ENCODE measurements around the gene LIN52.

LIN52 gene

DNA sequence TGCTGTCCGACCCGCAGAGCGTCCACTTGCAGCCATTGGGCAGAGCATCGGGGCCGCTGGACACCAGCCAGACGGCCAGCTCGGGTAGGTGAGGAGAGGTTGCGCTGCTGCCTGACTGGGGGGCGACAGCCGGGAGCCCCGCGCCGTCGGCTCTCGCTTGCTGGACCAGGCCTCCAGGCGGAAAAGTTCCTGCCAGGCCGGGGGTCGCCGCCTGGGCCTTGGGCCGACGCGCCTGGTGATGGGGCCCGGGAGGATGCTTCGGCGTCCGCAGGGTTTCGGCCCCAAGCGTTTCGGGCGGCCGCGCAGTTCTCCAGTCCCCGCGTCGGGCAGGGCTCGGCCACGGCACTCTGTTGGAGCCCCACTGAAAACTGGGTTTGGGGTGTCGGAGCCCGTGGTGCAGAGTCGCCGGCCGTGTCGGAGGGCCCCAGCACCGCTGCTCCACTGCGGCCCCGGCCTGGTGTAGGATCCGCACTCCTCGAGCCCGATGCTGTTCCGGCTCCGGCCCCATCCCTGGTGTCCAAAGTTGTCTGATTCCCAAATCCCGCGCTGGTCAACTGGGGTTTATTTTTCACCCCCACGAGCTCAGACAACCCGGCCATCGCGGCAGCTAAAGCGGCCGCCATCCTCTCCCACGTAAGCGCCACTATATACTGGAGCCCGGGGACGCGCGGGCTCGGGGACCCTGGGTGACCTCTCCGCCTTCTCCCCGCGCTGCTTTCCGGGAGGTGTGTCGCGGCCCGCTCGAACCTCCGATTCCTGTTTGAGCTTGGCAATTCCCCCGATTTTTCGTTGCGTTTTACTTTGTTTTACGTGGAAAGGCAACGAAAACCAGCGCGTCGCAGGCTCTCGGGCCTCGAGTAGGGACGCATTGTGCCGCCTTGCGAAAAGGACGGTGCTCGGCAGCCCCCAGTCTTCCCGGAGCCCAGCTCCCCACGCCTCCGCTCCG, 155.4 kb downstream of the LIN52 start:
- peak; percentile 58 for DNase-seq

DNA sequence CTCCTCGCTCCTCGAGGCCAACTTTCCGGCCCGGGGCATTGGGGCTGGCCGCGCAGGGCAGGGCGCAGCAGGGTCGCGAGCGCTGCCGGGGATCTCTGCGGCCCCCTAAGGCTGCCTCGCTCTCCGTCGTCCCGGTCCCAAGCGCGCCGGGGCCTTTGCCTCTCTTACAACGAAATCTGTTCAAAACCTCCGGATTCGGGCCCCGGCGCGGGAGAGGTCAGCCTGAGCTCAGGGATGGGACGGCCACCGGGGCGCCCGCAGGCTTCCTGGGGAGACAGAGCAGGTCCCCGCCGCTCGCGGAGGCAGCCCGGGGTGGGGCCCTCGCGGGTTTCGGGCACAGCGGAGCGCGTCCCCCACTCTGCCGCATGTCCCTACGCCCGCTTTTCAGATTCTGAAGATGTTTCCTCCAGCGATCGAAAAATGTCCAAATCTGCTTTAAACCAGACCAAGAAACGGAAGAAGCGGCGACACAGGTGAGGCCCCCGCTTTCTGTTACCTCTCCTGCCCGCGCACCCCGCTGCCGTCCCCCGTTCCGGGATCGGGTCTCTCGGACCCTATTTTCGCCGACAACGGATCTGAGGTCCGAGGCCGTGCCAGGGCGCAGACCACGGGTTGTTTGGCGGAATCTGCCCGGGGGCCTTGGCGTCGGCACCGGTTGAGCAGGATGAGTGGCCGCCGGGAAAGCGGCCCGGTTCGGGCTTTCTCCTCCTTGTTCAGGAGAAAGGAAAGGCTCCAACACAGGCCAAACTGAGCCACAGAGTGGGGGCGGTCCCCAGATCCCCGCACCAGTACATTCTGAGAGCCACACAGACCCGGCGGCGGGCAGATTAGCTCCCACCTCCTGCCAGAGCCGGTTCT, 156.3 kb downstream of the LIN52 start:
- peak; percentile 60 for DNase-seq

DNA sequence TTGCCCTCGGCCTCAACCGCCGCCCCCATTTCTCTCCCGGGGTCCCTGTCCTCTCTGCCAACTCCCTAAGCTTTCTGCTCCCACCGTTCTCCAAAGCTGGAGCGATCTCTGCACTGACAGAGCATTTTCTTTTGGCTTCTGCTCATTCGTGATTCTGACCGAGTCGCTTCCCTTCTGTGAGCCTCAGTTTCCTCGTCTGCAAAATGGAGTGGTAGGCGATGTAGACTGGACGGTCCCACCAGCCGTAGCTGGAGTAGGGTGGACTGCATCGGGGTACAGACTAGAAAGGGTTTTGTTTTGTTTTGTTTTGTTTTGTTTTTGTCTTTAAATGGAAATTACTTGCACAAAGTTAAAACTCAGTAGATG, 156.9 kb downstream of the LIN52 start:
- no peak for DNase-seq

DNA sequence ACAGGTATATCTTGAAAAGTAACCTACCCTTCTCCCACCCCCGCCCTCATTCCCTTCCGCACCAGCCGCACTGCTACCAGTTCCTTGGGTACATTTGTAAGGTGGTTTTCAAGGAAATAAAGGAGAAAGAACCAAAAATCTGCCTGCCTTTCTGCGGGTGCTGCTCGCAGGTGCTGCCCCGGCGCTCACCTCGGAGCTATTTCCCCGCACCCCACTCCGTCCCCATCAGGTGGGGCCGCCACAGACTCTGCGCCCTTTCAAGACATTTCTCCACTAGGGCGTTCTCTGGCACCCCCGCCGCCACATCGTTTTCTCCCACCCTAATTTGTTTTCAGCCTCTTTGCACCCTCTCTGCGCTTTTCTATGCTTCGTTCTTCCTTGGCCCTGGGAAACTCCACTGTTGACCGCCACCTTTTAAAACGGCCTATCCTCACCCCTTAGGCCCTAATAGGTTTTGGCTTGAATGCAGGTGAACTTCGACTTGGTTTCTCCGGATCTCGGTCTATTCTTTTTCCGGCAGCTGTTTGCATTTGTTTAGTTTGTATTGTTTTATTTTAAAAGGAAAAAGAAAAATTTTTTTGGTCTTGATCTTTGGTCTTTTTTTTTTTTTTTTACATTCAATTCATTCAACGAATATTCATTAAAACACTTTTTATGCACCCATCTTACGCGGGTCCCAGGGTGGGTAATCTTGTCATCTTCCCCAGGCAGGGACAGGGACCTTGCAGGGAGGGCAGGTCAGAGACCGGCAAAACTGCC, 157.4 kb downstream of the LIN52 start:
- DNase-seq: no peak

DNA sequence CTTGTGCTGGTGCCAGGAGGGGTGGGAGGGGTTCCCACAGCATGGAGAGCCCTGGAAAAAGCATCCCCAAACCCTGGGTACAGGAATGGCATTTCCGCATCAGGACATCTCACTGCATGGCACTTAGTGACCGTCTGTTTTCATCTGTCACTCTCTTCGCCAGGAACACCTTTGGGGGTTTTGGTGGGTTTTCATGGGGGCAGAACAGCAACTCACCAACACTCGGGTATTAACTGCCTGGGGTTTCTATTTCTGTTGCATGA, 158.0 kb downstream of the LIN52 start:
- DNase-seq: no peak

DNA sequence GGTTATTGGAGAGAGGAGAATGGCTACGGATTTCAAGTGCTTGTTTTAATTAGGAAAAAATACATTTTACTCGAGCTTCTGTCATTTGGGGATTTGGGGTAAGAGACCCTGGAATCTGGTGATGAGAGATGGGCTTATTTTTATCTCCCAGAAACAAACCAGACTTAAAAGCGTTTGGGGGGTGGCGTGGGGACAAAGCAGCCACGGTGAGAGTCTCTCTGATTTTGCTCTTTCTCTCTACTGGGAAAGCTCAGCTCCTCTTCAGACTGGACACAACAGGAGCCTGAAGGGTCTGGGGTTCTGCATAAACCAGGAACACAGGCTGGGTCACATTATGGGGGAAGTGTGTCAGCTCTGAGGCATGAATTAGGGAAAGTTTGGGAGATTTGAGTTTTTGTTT, 158.3 kb downstream of the LIN52 start:
- DNase-seq: no peak

DNA sequence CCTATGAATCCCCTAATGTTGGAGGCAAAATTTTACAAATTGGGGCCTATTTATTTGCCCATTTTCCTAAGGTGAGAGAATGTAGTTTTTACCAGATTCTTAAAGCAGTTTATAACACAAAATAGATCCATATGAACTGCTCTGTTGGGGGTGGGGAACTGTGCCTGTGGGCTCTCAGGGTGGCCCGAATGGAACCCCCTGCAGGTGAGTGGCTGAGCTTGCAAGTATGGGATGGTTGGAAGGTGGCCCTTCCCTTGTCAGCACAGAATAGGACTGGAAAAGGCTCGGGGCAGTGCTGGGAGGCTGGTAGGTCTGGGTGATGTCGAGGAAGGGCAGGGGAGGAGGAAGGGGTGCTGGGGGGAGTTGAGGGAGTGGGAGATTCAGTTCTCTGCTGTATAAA, 159.4 kb downstream of the LIN52 start:
- no peak for DNase-seq

DNA sequence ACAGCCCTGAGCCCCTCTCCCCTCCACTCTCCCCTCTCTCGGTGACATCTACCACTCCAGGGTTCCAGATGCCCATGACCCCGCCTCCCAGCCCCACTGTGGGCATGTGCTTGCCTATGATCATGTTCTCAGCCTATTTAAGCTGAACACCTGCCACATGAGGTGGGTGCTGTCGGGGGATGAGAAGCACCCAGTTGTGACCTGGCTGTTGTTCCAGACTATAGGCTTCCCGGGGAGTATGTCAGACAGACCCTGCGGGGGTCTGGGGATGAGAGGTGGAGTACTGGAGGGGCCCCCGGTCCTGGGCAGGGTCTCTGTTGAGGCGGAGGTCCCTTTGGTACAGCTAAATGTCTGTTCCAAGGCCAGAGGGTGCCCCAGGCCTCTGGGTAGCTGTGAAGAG, 160.5 kb downstream of the LIN52 start:
- DNase-seq: no peak

DNA sequence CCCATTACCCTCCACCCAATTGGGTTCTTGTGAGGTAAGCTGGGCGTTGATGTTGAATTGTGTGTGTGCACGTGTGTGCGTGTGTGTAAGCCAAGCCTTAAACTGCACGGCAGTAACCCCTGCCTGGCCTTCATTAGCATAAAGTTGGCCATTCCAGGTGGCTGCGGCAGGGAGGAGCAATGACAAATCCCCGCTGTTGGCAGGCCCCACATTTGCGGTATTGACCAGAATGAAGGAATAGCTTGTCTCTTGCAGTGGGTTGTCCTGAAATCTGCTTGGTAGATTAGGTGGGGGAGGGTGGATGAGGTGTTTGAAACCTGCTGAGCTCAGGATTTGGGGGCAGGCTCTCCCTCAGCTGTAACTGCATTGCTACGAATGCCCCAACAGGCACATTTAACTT, 161.8 kb downstream of the LIN52 start:
- no peak for DNase-seq

DNA sequence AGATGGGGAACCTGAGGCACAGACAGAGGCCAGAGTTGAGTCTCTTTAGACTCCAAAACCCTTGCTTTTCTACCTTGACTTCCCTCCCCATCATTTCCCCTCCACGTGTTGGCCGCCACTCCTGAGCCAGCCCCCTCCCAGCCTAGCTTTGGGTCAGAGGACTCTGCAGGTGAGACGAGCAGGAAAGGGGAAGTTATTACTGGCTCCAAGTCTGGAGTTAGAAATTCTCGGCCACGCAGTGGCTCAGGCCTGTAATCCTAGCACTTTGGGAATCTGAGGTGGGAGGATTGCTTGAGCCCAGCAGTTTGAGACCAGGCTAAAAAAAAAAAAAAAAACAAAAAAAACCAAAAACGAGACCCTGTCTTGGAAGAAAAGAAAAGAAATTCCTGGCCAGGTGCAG, 163.3 kb downstream of the LIN52 start:
- DNase-seq: no peak

DNA sequence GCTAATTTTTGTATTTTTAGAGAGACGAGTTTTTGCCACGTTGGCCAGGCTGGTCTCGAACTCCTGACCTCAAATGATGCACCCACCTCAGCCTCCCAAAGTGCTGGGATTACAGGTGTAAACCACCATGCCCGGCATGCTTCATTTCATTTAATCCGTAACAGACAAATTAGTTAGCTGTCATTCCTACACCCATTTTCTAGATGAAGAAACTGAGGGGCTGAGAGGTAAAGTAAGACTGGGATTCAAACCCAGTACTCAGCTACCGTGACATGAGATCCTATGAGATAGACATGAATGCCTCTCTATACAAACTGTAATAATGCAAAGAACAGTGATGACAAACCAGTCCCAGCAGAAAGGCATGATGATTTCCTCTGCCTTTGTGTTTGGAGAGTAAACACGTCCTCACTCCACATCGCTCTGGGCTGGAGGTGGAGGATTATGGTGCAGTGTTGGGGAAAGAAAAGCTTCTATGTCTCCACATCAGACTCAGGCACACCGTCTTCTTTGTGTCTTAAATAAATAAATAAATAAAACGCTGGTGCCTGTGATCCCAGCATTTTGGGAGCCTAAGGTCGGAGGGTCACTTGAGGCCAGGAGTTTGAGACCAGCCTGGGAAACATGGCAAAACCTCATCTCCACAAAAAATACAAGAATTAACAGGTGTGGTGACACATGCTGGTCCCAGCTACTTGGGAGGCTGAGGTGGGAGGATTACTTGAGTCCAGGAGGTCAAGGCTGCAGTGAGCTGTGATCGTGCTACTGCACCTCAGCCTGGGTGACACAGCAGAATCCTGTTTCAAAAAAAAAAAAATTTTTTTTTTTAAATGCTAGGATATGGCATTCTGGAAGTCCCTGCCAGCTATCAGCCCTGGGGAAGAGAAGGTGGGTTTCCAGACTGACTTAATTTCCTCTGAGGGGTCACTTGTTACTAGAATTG, 164.9 kb downstream of the LIN52 start:
- no peak for DNase-seq

Data from right forelimb (tissue), 1 donor.